Kidney epithelial cell (primary cell): Measurements from ENCODE around the gene IL6R. TPM values are rescaled to one million over a fixed set of nuclear protein-coding genes. Genes with fewer than 3 reads are reported as not detected.
A peak's percentile ranks its signal among the peaks of the same experiment; 100 is the strongest.

Source experiments
- DNase-seq: peaks from one replicate; pipeline ENCODE4 v3.0.0-alpha.2; 2010; ENCODE audit warnings: low read depth
- H3K27me3 ChIP-seq: 2 replicates; pipeline ENCODE4 v1.6.0; 2011; ENCODE audit warnings: low read length; ENCODE audit not compliant: control insufficient read depth, insufficient read depth
- H3K36me3 ChIP-seq: 2 replicates; pipeline ENCODE4 v1.5.1; 2011; ENCODE audit warnings: low read length; ENCODE audit not compliant: control insufficient read depth, insufficient read depth
- H3K4me3 ChIP-seq: 2 replicates; pipeline ENCODE4 v1.5.1; 2011; ENCODE audit warnings: low read depth, mild to moderate bottlenecking, control low read depth, low read length
- CTCF ChIP-seq: IDR thresholded peaks from 2 replicates; pipeline ENCODE4 v1.5.1; 2011; ENCODE audit warnings: mild to moderate bottlenecking, moderate library complexity, low read length, control low read depth, inconsistent platforms; ENCODE audit not compliant: insufficient read depth, poor library complexity, severe bottlenecking
- total RNA-seq: library from RNA; depleted of rRNA; stranded (reverse); fragments of >200 nt; gene quantifications from 2 replicates; pipeline ENCODE4 v1.2.3, GENCODE V29; 2015

Gene IL6R
- total RNA-seq, 1 donor from 2014 or later: 9.6 TPM

GRCh38 chr1:154467434-154468102 lies 62.4 kb downstream of the IL6R start:
- TF ChIP-seq CTCF: no peak
- no peaks in the 10 kb centered on the region for H3K36me3 ChIP-seq
- DNase-seq: no peak
- no peaks in the 10 kb centered on the region for H3K27me3 ChIP-seq
- H3K4me3 ChIP-seq: no peak overlapping the region

- no peaks in the 10 kb centered on the region for H3K36me3 ChIP-seq
- H3K27me3 ChIP-seq: no peaks in the 10 kb centered on the region
- no peak for TF ChIP-seq CTCF
- no peak overlapping the region for H3K4me3 ChIP-seq
- DNase-seq: no peak
Observed at GRCh38 chr1:154468535-154469250, 63.5 kb downstream of the IL6R start.

GRCh38 chr1:154469844-154470560 lies 64.9 kb downstream of the IL6R start:
- H3K27me3 ChIP-seq: no peaks in the 10 kb centered on the region
- TF ChIP-seq CTCF: no peak
- DNase-seq: no peak
- no peak overlapping the region for H3K4me3 ChIP-seq
- no peaks in the 10 kb centered on the region for H3K36me3 ChIP-seq

- H3K36me3 ChIP-seq: no peaks in the 10 kb centered on the region
- no peak overlapping the region for H3K4me3 ChIP-seq
- TF ChIP-seq CTCF: no peak
- H3K27me3 ChIP-seq: no peaks in the 10 kb centered on the region
- DNase-seq: no peak
Observed at GRCh38 chr1:154471304-154471703, 66.2 kb downstream of the IL6R start.

- peak; percentile 88 for DNase-seq
- Histone ChIP-seq H3K36me3 (no peaks in the 10 kb centered on the region), H3K4me3 (no peak overlapping the region), H3K27me3 (no peaks in the 10 kb centered on the region)
- TF ChIP-seq CTCF: no peak
Observed at GRCh38 chr1:154474802-154475201, 69.7 kb downstream of the IL6R start.
